Stimulated activated CD4-positive, alpha-beta T cell treated with anti-CD3 and anti-CD28 coated beads, TNF-alpha, amount 100 ng/mL, for 1 hour (primary cell): ENCODE results near the gene KLF13.

ENCODE experiments used
- DNase-seq, 3 donors: peaks; one replicate each; pipeline ENCODE4 v3.0.0-alpha.2; 2020; ENCODE audit warnings: low read depth in 3 of 3, low spot score in 1 of 3

KLF13 gene

GRCh38 chr15:31331389-31331788, 4.8 kb downstream of the KLF13 start:
- no peak for DNase-seq

DNA sequence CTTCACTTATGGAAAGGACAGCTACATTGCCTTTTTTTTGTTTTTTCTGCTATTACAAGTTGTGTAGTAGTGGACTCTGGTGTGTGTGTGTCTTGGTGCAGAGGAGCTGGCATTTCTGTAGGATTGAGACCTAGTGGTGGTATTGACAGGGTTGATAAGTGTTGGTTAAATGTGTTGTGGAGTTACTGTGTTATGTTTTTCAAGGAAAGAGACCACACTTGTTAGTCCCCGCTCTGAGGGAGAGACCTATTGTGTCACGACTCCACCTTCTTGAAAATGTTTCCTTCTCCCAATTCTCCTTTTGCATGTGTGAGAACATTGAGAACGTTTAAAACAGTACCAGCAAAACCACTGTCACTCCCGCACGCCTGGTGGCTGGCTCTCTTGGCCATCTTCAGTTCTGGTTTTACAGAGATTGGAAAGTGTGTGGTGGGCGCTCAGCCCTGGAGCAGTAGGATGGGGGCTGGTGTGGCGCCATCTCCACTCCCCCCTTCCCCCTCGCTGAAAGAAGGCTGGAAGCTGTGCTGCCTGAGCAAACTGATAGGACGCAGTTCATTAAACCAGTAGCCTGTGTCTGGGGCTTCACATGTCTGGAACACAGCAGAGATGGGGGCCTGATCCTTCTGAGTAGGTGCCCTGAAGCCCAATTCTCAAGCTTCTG, 5.5 kb downstream of the KLF13 start:
- DNase-seq = no peak

GRCh38 chr15:31332681-31333071, 6.0 kb downstream of the KLF13 start:
- no peak for DNase-seq

DNA sequence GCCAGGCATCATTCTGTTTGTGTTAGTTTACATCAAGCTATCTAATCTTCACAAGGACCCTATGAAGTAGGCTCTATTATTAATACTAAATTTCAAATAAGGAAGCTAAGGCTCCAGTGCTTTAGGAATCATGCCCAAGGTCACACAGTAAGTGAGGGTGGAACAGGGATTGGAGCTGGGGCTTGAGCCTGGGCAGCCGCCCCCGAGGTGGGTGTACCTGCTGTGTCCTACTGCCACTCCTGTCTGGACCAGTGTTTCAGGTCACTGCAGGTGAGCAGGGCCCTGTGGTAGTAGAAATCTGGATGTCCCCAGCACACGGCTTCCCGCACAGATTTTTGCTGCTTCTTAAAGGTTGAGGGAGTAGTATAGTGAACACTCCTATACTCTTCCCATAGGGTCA, 6.5 kb downstream of the KLF13 start:
- DNase-seq = no peak

DNA sequence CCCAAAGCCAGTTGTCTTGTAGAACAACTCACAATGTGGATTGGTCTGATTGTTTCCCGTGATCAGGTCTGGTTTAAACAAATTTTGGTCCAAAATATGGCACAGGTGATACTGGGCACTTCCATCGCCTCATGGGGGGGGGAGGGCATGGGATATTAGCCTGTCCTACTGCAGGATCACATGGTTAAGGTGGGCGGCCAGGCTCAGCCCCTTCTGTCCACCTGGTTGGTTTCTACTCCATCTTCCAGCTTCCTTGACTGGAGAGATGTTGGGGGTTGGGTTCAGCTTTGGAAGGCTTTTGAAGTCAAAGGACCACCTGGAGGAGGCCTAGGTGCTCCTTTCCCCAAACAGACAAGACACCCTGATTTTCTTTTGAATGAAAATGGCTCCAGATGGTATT, 7.2 kb downstream of the KLF13 start:
- DNase-seq = no peak

GRCh38 chr15:31335989-31336592, 9.5 kb downstream of the KLF13 start:
- DNase-seq = no peak

- DNase-seq = no peak
These were observed 10.1 kb downstream of the KLF13 start for GRCh38 chr15:31336593-31337295.

- DNase-seq = no peak
These were observed 10.9 kb downstream of the KLF13 start for GRCh38 chr15:31337352-31338031.

DNA sequence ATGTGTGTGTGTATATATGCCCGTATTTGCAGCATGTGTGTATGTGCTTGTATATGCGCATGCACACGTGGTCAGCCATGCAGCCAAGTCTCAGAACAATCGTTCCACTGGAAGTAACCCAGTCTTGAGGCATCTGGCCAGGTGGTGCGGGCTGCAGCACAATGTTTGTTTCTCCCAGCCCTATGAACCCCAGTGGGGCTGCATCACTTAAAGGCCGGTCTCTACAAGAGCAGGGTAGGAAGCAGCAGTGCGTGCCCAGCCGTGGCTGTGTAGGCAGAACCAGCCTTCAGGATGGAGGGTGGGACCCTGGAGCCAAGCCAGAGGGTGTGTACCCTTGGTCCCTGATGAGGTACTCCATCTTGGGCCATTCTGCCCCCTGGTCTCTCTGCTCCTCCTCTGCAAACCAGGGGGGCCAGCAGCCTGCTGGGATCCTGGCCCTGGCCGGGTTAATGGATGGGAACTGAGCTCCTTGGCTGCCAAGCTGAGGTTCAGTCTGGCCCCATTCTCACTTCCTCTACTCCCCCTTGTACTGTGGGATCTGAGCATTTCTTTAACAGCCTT, 11.8 kb downstream of the KLF13 start:
- DNase-seq = no peak

DNA sequence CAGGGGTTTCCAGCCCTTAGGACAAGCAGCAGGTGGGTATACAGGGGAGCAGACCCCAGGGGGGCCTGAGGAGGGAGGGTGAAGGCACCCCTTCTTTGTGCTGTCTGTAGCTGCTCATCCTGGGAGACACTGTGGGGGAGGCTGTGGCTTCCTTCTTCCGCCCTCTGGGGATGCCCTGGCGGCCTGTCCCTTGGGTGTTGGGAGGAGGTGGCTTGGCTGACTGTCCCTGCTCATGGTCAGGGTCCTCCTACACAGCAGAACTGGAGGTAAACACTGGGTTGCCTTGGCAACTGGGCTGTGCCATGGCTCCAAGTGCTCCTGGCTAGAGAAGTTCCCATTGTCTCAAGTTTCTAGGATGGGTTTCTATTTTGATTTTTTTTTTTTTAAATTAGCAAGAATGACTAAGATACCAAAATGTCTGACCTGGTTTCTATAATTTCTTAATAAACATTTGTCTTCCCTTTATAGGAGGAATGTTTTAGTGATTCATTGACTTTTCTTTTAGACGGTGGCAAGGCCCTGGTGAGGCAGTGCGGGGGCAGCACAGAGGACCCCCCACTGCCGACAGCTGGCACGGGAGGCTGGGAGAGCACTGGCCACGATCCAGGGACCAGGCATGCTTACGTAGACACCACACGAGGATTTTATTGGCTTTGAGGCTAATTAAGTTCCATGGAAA, 12.4 kb downstream of the KLF13 start:
- DNase-seq = no peak

DNA sequence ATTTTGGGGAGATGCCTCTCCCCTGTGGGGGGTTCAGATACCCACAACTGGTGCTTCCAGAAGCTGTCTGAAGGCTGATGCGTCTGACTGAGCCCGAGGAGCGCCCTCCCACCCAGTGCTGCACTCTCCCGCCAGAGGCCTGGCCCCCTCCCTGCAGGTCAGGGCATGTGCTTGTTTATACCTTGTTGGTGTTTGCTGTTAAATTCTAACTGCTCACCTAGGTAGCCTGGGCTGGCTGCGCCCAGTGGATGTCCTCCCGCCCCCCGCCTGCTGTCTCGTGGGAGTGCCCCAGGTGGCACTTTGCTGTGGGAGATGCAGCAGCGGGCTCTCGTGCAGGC, 12.9 kb downstream of the KLF13 start:
- DNase-seq = no peak

GRCh38 chr15:31340047-31340446, 13.4 kb downstream of the KLF13 start:
- DNase-seq = no peak

- DNase-seq = no peak
These were observed 14.0 kb downstream of the KLF13 start for GRCh38 chr15:31340592-31340991.

DNA sequence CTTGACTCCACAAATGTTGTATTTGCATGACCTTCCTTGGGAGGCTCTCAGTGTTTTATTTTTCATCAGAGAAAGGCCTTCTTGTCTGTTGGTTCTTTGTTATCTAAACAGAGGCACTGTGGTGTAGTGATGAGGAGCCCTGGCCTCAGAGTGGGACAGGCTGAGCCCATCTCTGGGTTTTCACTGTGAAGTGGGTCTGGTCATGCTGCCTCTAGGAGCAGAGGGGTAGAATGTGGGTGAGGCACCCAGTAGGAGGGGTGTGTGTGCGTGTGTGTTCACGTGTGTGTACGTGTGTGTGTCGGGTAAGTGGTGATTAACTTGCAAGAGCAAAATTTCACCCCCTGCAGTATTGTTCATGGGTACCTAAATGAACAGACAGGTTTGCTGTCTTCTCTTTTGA, 14.4 kb downstream of the KLF13 start:
- DNase-seq = no peak

- DNase-seq = no peak
These were observed 15.0 kb downstream of the KLF13 start for GRCh38 chr15:31341496-31342195.

- DNase-seq = no peak
These were observed 15.7 kb downstream of the KLF13 start for GRCh38 chr15:31342381-31342780.

DNA sequence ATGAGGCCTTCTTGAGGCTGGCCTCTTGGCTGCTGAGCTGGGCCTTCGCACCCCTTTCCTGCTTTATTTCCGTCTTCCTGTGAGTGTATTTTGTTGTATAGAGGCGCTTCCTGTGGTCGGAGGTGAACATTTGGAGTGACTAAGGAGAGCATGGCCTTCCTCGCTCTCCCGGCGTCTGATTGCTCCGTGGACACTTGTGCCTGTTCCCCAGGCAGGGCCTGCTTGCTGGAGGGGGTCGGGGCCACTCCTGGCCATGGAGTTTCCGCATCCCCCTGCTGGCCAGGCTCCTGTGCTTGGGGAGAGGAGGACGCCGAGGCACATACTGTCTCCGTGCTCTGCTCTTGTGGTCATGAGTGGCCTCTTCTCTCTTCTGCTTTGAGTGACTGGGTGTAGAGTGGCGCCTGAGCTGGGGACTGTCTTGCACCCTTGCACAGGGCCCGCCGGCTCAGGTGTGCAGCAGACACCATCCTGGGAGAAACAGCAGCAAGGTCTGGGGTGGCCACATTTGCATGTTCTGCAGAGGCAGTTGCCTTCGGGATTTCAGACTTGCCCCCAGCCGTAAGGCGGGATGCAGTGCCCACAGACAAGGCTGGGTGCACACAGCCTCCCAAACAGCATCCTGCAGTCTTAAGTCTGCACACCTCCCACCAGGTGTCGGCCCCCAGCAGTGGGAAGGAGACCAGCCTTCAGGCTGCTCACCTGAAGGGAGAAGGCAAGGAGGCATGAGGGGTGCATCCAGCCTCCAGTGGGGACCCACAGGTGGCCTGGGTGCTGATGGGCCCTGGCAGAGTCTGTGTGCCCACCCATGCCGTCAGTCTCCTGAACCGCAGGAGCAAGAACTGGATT, 16.4 kb downstream of the KLF13 start:
- DNase-seq = no peak

- DNase-seq = no peak
These were observed 17.2 kb downstream of the KLF13 start for GRCh38 chr15:31343831-31344230.

DNA sequence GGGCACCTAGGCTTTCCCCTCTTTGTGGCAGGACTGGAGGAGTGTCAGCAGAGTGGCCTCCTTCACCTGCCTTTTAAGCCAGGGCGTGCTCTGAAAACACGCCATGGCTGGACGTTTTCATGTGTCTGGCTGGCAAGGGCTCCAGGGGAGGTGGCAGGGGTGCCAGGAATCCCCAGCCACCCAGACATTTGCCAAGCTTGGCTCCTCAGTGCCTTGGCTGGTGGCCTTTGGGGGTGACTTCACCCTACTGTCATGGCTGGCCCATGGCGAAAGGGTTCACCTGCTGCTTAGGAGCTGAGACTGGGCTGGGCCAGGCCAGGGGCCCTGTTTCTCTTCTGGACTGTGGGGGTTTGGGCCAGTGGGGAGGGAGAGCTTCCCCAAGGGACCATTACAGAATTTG, 17.6 kb downstream of the KLF13 start:
- DNase-seq = no peak
